HepG2 (cell line): ENCODE data around the gene OPN3. TPM values are rescaled to one million over a fixed set of nuclear protein-coding genes. Genes with fewer than 3 reads are reported as not detected.

Experiments used
- DMAP1 ChIP-seq: IDR thresholded peaks from 2 replicates; pipeline ENCODE4 v1.6.1; 2016
- KLF9 ChIP-seq: IDR thresholded peaks from 2 replicates; pipeline ENCODE4 v1.6.1; 2016; ENCODE audit warnings: low read depth
- MBNL3 ChIP-seq: fragments of 250-450 bp; sonication (Bioruptor Pico); conservative IDR thresholded peaks from 2 replicates; pipeline ENCODE4 v1.8.0; 2022; ENCODE audit warnings: mild to moderate bottlenecking, inconsistent platforms
- NBN ChIP-seq: fragments of 450-650 bp; conservative IDR thresholded peaks from 2 replicates; pipeline ENCODE4 v1.6.1; 2017
- TAF15 ChIP-seq: fragments of 200-400 bp; formaldehyde crosslinking; IDR thresholded peaks from one replicate; pipeline ENCODE4 v1.6.1; 2018; ENCODE audit warnings: mild to moderate bottlenecking, low read depth, low read length; ENCODE audit not compliant: poor library complexity, severe bottlenecking
- XRCC5 ChIP-seq: fragments of 200-400 bp; formaldehyde crosslinking; optimal IDR thresholded peaks from 2 replicates; pipeline ENCODE3; 2017; ENCODE audit warnings: mild to moderate bottlenecking, low read length
- ZNF530 ChIP-seq: sonication (generic); formaldehyde crosslinking; IDR thresholded peaks from 2 replicates; pipeline ENCODE4 v1.5.0; 2020; ENCODE audit warnings: low read depth, mild to moderate bottlenecking, missing genetic modification reagents
- ZNF570 ChIP-seq: sonication (generic); formaldehyde crosslinking; IDR thresholded peaks from 2 replicates; pipeline ENCODE4 v1.4.0; 2020; ENCODE audit warnings: mild to moderate bottlenecking, missing genetic modification reagents, borderline replicate concordance
- polyA plus RNA-seq, 8 experiments: library from polyadenylated mRNA; depleted of rRNA in 3 of 8; stranded (reverse) in 7 of 8; unstranded in 1 of 8; fragments of >200 nt; fragmentation: Illumina TruSeq in 4 of 8; extraction: Trizol in 4 of 8; gene quantifications; 2 replicates each; pipeline versions ENCODE4 v1.2.1 to v1.2.3, GENCODE V29; 2011 to 2016; ENCODE audit warnings: low read depth in 4 of 8, missing spikeins in 1 of 8, mixed read lengths in 1 of 8; ENCODE audit not compliant: insufficient read depth in 1 of 8
- total RNA-seq, 5 experiments: library from RNA; depleted of rRNA; stranded (reverse); fragments of >200 nt; fragmentation: Illumina TruSeq; extraction: Trizol; gene quantifications; 2 replicates each; pipeline ENCODE4 v1.2.3, GENCODE V29; 2016; ENCODE audit warnings: low read depth in 1 of 5
- TF ChIP-seq, protein P1 (sequence below): sonication (generic); formaldehyde crosslinking; IDR thresholded peaks from 2 replicates; pipeline ENCODE4 v1.5.0; 2020; ENCODE audit warnings: mild to moderate bottlenecking, missing genetic modification reagents, borderline replicate concordance

The OPN3 gene
- total and polyA plus RNA-seq, 2 of the 13 experiments (the other 11 are each of a cell fraction or from before 2014, with no cell fraction given) = 17.4 to 23.0 TPM

- TF ChIP-seq, protein P1, sequence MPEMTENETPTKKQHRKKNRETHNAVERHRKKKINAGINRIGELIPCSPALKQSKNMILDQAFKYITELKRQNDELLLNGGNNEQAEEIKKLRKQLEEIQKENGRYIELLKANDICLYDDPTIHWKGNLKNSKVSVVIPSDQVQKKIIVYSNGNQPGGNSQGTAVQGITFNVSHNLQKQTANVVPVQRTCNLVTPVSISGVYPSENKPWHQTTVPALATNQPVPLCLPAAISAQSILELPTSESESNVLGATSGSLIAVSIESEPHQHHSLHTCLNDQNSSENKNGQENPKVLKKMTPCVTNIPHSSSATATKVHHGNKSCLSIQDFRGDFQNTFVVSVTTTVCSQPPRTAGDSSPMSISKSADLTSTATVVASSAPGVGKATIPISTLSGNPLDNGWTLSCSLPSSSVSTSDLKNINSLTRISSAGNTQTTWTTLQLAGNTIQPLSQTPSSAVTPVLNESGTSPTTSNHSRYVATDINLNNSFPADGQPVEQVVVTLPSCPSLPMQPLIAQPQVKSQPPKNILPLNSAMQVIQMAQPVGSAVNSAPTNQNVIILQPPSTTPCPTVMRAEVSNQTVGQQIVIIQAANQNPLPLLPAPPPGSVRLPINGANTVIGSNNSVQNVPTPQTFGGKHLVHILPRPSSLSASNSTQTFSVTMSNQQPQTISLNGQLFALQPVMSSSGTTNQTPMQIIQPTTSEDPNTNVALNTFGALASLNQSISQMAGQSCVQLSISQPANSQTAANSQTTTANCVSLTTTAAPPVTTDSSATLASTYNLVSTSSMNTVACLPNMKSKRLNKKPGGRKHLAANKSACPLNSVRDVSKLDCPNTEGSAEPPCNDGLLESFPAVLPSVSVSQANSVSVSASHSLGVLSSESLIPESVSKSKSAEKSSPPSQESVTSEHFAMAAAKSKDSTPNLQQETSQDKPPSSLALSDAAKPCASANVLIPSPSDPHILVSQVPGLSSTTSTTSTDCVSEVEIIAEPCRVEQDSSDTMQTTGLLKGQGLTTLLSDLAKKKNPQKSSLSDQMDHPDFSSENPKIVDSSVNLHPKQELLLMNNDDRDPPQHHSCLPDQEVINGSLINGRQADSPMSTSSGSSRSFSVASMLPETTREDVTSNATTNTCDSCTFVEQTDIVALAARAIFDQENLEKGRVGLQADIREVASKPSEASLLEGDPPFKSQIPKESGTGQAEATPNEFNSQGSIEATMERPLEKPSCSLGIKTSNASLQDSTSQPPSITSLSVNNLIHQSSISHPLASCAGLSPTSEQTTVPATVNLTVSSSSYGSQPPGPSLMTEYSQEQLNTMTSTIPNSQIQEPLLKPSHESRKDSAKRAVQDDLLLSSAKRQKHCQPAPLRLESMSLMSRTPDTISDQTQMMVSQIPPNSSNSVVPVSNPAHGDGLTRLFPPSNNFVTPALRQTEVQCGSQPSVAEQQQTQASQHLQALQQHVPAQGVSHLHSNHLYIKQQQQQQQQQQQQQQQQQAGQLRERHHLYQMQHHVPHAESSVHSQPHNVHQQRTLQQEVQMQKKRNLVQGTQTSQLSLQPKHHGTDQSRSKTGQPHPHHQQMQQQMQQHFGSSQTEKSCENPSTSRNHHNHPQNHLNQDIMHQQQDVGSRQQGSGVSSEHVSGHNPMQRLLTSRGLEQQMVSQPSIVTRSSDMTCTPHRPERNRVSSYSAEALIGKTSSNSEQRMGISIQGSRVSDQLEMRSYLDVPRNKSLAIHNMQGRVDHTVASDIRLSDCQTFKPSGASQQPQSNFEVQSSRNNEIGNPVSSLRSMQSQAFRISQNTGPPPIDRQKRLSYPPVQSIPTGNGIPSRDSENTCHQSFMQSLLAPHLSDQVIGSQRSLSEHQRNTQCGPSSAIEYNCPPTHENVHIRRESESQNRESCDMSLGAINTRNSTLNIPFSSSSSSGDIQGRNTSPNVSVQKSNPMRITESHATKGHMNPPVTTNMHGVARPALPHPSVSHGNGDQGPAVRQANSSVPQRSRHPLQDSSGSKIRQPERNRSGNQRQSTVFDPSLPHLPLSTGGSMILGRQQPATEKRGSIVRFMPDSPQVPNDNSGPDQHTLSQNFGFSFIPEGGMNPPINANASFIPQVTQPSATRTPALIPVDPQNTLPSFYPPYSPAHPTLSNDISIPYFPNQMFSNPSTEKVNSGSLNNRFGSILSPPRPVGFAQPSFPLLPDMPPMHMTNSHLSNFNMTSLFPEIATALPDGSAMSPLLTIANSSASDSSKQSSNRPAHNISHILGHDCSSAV (CRISPR knock-in tag) = no peak
- TF ChIP-seq XRCC5 (no peak), TAF15 (no peak), DMAP1 (CRISPR knock-in tag) (no peak), ZNF570 (no peak), MBNL3 (no peak), ZNF530 (CRISPR knock-in tag) (no peak), KLF9 (CRISPR knock-in tag) (no peak), NBN (no peak)
Measured at GRCh38 chr1:241608379-241609033, 31.7 kb downstream of the OPN3 start (continued).
